Lower leg skin (tissue), 3 donors: ENCODE results near the gene PCDHGA9.

Experiments used
- CTCF ChIP-seq, 3 donors: fragments of 450-650 bp; IDR thresholded peaks; one replicate each; pipeline ENCODE4 v1.5.1; 2016; ENCODE audit warnings: antibody characterized with exemption in 3 of 3, mild to moderate bottlenecking in 3 of 3, moderate library complexity in 2 of 3
- POLR2A ChIP-seq, 2 donors: fragments of 450-650 bp; IDR thresholded peaks; one replicate each; pipeline ENCODE4 v1.6.1; 2016 to 2017; ENCODE audit warnings: antibody characterized with exemption in 2 of 2, mild to moderate bottlenecking in 1 of 2, moderate library complexity in 1 of 2

GRCh38 chr5:141369994-141370848 lies 32.4 kb upstream of the PCDHGA9 start, which contains the start of gene PCDHGB3:
- TF ChIP-seq POLR2A (IDR thresholded peaks at IDR 0.05) (no peak), CTCF (IDR thresholded peaks at IDR 0.05) (no peak)
